ENCODE results near the gene FAM222A. TPM values are rescaled to one million over a fixed set of nuclear protein-coding genes. Genes with fewer than 3 reads are reported as not detected.

Gene FAM222A
- total and polyA plus RNA-seq, 2 of the 4 experiments (the other 2 are of a cell fraction): under 0.01 to 0.32 TPM

GRCh38 chr12:109773384-109774011 is 59.9 kb downstream of the FAM222A start:
- Histone ChIP-seq H3K36me3 (ENCODE audit: control insufficient read depth, insufficient read depth, low read length) (no peaks in the 10 kb centered on the region), H3K23ac (ENCODE audit: low read depth, low read length) (no peak overlapping the region), H4K20me1 (ENCODE audit: insufficient read depth, low read length) (no peaks in the 10 kb centered on the region), H2BK20ac (ENCODE audit: low read depth, low read length) (no peak overlapping the region), H4K5ac (ENCODE audit: low read depth, low read length) (no peak overlapping the region), H2BK120ac (ENCODE audit: low read depth, low read length) (no peak overlapping the region), H3K9me3 (ENCODE audit: control insufficient read depth, insufficient read depth, low read length) (no peaks in the 10 kb centered on the region), H3K4me1 (ENCODE audit: control insufficient read depth, insufficient read depth, low read length) (no peaks in the 10 kb centered on the region), H2BK15ac (ENCODE audit: low read depth, low read length) (no peak overlapping the region), H3K27ac (ENCODE audit: insufficient read depth, low read length) (no peak overlapping the region), H3K14ac (replicated peaks; ENCODE audit: low read depth, low read length) (no peak overlapping the region), H3K4me3 (ENCODE audit: insufficient read depth, low read depth, low read length) (no peak overlapping the region), H3K79me1 (ENCODE audit: low read depth in 1 of 2, low read length in 2 of 2) (no peaks in the 10 kb centered on the region), H4K91ac (ENCODE audit: insufficient read depth, low read depth, low read length) (no peak overlapping the region), H3K9ac (ENCODE audit: low read depth, low read length) (no peak overlapping the region), H2AK9ac (replicated peaks; ENCODE audit: low read depth, low read length, poor library complexity) (no peak overlapping the region), H3K4me2 (ENCODE audit: low read depth, low read length) (no peak overlapping the region), H3K27me3 (ENCODE audit: control insufficient read depth, insufficient read depth, low read length) (peaks cover 3% of the 10 kb centered on the region; the same call in 1 of the 2 replicates), H4K8ac (ENCODE audit: low read depth in 2 of 2, low read length in 2 of 2) (no peak overlapping the region), H3K56ac (ENCODE audit: extremely low read depth, insufficient read depth, low read length) (no peak overlapping the region), H3K18ac (ENCODE audit: low read depth, low read length) (no peak overlapping the region), H2BK5ac (ENCODE audit: low read depth, low read length, poor library complexity, severe bottlenecking) (no peak overlapping the region), H3K4ac (ENCODE audit: low read depth, low read length) (no peak overlapping the region), H2AK5ac (ENCODE audit: low read depth, low read length) (no peak overlapping the region), H2AFZ (replicated peaks; ENCODE audit: low read length, poor library complexity) (peak overlapping the region; percentile 46), H3K9me1 (ENCODE audit: insufficient read depth, low read length) (no peaks in the 10 kb centered on the region)
- in situ Hi-C loops (cut with MboI; ENCODE audit: low sequenced_read_pairs) (loop anchor here (5.0 to 10.0 kb wide), 3 partner anchors 181 to 349 kb away; no protein-coding TSS in a partner anchor), dilution Hi-C loops (cut with HindIII; ENCODE audit: low sequenced_read_pairs, unreplicated experiment) (no loop called here), intact Hi-C loops (cut with micrococcal nuclease) (loop anchor here (5.0 kb wide), 1 partner anchor 56 kb away; no protein-coding TSS in a partner anchor)
- 38% methylated on average over 5 of the region's 21 CpGs; no CpG with 5 or more reads in 1 of the 2 experiments for WGBS, 2 experiments (ENCODE audit: extremely low coverage in 2 of 2, insufficient read length in 1 of 2)
- TF ChIP-seq RAD21 (IDR thresholded peaks at IDR 0.05; ENCODE audit: low read length): no peak
- no peak for TF ChIP-seq FOS (IDR thresholded peaks at IDR 0.05; ENCODE audit: low read depth, low read length)
- TF ChIP-seq POLR2A (IDR thresholded peaks at IDR 0.05; ENCODE audit: low read depth, low read length): no peak
- no peak for TF ChIP-seq CHD1 (IDR thresholded peaks at IDR 0.05; ENCODE audit: low read depth, low read length)
- TF ChIP-seq MAZ (IDR thresholded peaks at IDR 0.05; ENCODE audit: borderline replicate concordance, low read depth, low read length): no peak
- no peak for TF ChIP-seq SMC3 (IDR thresholded peaks at IDR 0.05; ENCODE audit: low read depth, low read length)
- TF ChIP-seq CTCF (conservative IDR thresholded peaks at IDR 0.05; ENCODE audit: low read depth, low read length): no peak
- no peak for TF ChIP-seq ELK1 (IDR thresholded peaks at IDR 0.05; ENCODE audit: borderline replicate concordance, low read depth, low read length)
- no peak for TF ChIP-seq RCOR1 (IDR thresholded peaks at IDR 0.05; ENCODE audit: insufficient replicate concordance, low read length)
- ATAC-seq (ENCODE audit: low read depth): no peak
- BruUV-seq (replicated peaks): no TSS peak
- POLR2A ChIA-PET (ENCODE audit: unreplicated experiment): no interaction called here
- CTCF ChIA-PET: interaction anchor here (1.2 kb wide), 1 partner anchor 176 kb away, joined by 4 read pairs; no protein-coding TSS in a partner anchor
- no peak for DNase-seq
